GM23338 (cell line): ENCODE results near the gene MCFD2.
A peak's percentile ranks its signal among the peaks of the same experiment; 100 is the strongest.

Experiments used
- CREB1 ChIP-seq: fragments of 250-450 bp; sonication (Bioruptor Pico); IDR thresholded peaks from 2 replicates; pipeline ENCODE4 v1.5.0; 2020; ENCODE audit warnings: low read depth, mild to moderate bottlenecking, moderate library complexity
- EZH2phosphoT487 ChIP-seq: fragments of 200-600 bp; sonication (generic); IDR thresholded peaks from one replicate; pipeline ENCODE4 v1.8.1; 2018; ENCODE audit warnings: antibody characterized with exemption; ENCODE audit not compliant: unreplicated experiment
- POLR2AphosphoS5 ChIP-seq: IDR thresholded peaks from 2 replicates; pipeline ENCODE4 v1.6.1; 2016; ENCODE audit warnings: antibody characterized with exemption, low read depth
- TF ChIP-seq, protein P1 (sequence below), 2 experiments: fragments of 200-600 bp in 1 of 2; sonication (generic) in 1 of 2; conservative IDR thresholded peaks; 2 replicates each; pipeline versions ENCODE4 v1.5.1 to v1.6.1; 2016 to 2017; ENCODE audit warnings: antibody characterized with exemption in 2 of 2, low read depth in 2 of 2, mild to moderate bottlenecking in 2 of 2, moderate library complexity in 1 of 2

DNA sequence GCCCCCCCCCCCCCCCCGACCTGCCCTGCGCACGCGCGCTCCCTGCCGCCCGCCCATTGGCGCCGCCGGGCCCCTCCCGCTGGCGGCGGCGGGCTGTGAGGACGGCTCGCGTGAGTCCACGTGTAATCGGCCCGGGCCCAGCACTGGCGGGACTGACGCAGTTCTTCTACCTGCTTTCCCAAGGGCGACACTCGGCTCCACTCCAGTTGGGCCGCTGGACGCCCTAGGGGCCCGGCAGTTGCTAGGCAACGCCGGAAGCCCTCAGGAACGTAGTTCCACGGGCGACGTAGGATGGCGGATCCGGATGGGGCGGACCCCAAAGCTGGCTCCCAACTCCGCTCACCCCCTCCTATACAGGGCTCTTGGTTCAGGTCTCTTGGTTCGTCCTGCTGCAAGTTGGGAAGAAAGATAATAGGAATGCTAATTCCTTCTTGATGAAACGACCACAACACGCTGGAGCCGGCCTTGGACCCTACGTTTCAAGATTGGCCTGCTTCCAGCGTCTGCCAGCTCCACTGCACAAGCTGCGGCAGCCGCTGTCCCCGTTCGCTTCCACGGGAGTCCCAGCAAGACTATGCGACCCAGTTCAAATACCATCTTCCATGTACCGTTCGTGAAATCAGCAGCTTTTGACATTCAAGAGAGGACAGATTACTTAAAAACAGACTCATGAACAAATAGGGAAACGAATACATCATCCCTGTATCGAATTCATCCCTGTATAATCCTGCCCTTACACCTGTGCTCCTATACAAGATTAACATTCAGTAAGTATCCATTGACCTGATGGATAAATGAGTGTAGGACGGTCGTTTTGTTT lies 415 bp upstream of the MCFD2 start:
- TF ChIP-seq, protein P1, sequence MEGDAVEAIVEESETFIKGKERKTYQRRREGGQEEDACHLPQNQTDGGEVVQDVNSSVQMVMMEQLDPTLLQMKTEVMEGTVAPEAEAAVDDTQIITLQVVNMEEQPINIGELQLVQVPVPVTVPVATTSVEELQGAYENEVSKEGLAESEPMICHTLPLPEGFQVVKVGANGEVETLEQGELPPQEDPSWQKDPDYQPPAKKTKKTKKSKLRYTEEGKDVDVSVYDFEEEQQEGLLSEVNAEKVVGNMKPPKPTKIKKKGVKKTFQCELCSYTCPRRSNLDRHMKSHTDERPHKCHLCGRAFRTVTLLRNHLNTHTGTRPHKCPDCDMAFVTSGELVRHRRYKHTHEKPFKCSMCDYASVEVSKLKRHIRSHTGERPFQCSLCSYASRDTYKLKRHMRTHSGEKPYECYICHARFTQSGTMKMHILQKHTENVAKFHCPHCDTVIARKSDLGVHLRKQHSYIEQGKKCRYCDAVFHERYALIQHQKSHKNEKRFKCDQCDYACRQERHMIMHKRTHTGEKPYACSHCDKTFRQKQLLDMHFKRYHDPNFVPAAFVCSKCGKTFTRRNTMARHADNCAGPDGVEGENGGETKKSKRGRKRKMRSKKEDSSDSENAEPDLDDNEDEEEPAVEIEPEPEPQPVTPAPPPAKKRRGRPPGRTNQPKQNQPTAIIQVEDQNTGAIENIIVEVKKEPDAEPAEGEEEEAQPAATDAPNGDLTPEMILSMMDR (conservative IDR thresholded peaks at IDR 0.05; ENCODE audit: low read depth in 2 of 2): no peak
- TF ChIP-seq POLR2AphosphoS5: peak; percentile 82
- TF ChIP-seq EZH2phosphoT487: no peak
- TF ChIP-seq CREB1 (CRISPR knock-in tag): peak; percentile 80
